Measurements from ENCODE around the gene C11orf58. TPM values are rescaled to one million over a fixed set of nuclear protein-coding genes. Genes with fewer than 3 reads are reported as not detected.

C11orf58 gene
- total and polyA plus RNA-seq, 2 donors from 2014 or later: 113 to 117 TPM

GRCh38 chr11:16795146-16795545 is 56.7 kb downstream of the C11orf58 start:
- H3K9me3 ChIP-seq (ENCODE audit: control insufficient read depth in 2 of 3, insufficient read depth in 1 of 3, low read length in 3 of 3): no peaks in the 10 kb centered on the region
- peaks cover 0 to 44% (median 16%) of the 10 kb centered on the region in 3 donors for H3K36me3 ChIP-seq (ENCODE audit: control insufficient read depth in 2 of 3, insufficient read depth in 3 of 3, low read length in 3 of 3)
- DNase-seq: no peak
- H3K27me3 ChIP-seq (ENCODE audit: control insufficient read depth, insufficient read depth, low read length): no peaks in the 10 kb centered on the region
- no peak overlapping the region for H3K27ac ChIP-seq (ENCODE audit: low read depth in 2 of 2, low read length in 2 of 2)
- no peak for FAIRE-seq
- H3K4me1 ChIP-seq (ENCODE audit: control insufficient read depth in 2 of 3, insufficient read depth in 2 of 3, low read depth in 1 of 3, low read length in 3 of 3): peaks cover 0 to 4% (median 0%) of the 10 kb centered on the region in 3 donors
- no peak overlapping the region for H3K9ac ChIP-seq (ENCODE audit: low read length in 3 of 3)
- intact Hi-C loops (cut with DNase I): no loop called here
- TF ChIP-seq, protein P1, sequence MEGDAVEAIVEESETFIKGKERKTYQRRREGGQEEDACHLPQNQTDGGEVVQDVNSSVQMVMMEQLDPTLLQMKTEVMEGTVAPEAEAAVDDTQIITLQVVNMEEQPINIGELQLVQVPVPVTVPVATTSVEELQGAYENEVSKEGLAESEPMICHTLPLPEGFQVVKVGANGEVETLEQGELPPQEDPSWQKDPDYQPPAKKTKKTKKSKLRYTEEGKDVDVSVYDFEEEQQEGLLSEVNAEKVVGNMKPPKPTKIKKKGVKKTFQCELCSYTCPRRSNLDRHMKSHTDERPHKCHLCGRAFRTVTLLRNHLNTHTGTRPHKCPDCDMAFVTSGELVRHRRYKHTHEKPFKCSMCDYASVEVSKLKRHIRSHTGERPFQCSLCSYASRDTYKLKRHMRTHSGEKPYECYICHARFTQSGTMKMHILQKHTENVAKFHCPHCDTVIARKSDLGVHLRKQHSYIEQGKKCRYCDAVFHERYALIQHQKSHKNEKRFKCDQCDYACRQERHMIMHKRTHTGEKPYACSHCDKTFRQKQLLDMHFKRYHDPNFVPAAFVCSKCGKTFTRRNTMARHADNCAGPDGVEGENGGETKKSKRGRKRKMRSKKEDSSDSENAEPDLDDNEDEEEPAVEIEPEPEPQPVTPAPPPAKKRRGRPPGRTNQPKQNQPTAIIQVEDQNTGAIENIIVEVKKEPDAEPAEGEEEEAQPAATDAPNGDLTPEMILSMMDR (IDR thresholded peaks at IDR 0.05; ENCODE audit: borderline replicate concordance, extremely low read depth, insufficient read depth): no peak
- H3K4me3 ChIP-seq (ENCODE audit: low read length in 3 of 3): no peak overlapping the region

DNA sequence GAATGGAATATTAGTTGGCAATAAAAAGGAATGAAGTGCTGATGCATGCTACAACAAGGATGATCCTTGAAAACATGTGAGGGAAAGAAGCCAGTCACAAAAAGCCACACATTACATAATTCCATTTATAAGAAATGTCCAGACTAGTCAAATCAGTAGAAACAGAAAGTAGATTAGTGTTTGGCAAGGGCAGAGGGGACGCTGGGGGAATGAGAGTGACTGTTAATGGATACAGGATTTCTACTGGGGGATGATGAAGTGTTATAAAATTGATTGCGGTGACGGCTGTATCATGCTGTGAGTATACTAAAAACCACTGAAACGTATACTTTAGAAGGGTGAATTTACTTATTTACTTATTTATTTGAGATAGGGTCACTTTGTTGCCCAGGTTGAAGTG is 57.9 kb downstream of the C11orf58 start:
- Histone ChIP-seq H3K4me3 (ENCODE audit: low read length in 3 of 3) (no peak overlapping the region), H3K27ac (ENCODE audit: low read depth in 2 of 2, low read length in 2 of 2) (no peak overlapping the region), H3K9me3 (ENCODE audit: control insufficient read depth in 2 of 3, insufficient read depth in 1 of 3, low read length in 3 of 3) (no peaks in the 10 kb centered on the region), H3K4me1 (ENCODE audit: control insufficient read depth in 2 of 3, insufficient read depth in 2 of 3, low read depth in 1 of 3, low read length in 3 of 3) (peaks cover 0 to 1% (median 0%) of the 10 kb centered on the region in 3 donors), H3K9ac (ENCODE audit: low read length in 3 of 3) (no peak overlapping the region), H3K36me3 (ENCODE audit: control insufficient read depth in 2 of 3, insufficient read depth in 3 of 3, low read length in 3 of 3) (peaks cover 0 to 40% (median 12%) of the 10 kb centered on the region in 3 donors), H3K27me3 (ENCODE audit: control insufficient read depth, insufficient read depth, low read length) (no peaks in the 10 kb centered on the region)
- no peak for DNase-seq
- TF ChIP-seq, protein P1 (IDR thresholded peaks at IDR 0.05; ENCODE audit: borderline replicate concordance, extremely low read depth, insufficient read depth): no peak
- intact Hi-C loops (cut with DNase I): no loop called here
- FAIRE-seq: no peak

GRCh38 chr11:16797776-16798175 is 59.3 kb downstream of the C11orf58 start:
- Histone ChIP-seq H3K9ac (ENCODE audit: low read length in 3 of 3) (no peak overlapping the region), H3K4me1 (ENCODE audit: control insufficient read depth in 2 of 3, insufficient read depth in 2 of 3, low read depth in 1 of 3, low read length in 3 of 3) (no peaks in the 10 kb centered on the region), H3K36me3 (ENCODE audit: control insufficient read depth in 2 of 3, insufficient read depth in 3 of 3, low read length in 3 of 3) (peaks cover 0 to 36% (median 9%) of the 10 kb centered on the region in 3 donors), H3K27ac (ENCODE audit: low read depth in 2 of 2, low read length in 2 of 2) (no peak overlapping the region), H3K9me3 (ENCODE audit: control insufficient read depth in 2 of 3, insufficient read depth in 1 of 3, low read length in 3 of 3) (no peaks in the 10 kb centered on the region), H3K27me3 (ENCODE audit: control insufficient read depth, insufficient read depth, low read length) (no peaks in the 10 kb centered on the region), H3K4me3 (ENCODE audit: low read length in 3 of 3) (no peak overlapping the region)
- DNase-seq: no peak
- TF ChIP-seq, protein P1 (IDR thresholded peaks at IDR 0.05; ENCODE audit: borderline replicate concordance, extremely low read depth, insufficient read depth): no peak
- FAIRE-seq: no peak
- intact Hi-C loops (cut with DNase I): no loop called here

DNA sequence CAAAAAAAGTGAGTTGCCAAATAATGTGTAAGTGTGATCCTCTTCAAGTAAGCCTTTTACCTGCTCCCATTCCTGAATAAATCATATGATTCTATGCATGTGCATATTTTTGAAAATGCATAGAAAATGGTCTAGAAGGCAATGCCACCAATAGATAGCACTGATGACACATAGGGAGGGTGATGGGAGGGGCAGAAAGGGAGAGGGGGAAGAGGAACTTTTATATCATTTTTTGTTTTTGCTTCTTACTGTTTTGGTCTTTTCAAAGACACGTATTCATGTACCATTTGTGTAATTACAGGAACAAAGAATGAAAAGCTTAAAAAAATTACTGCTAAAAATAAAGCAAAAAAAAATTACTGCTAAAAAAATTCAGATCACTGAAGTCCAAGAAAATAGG is 60.8 kb downstream of the C11orf58 start:
- no peak for FAIRE-seq

More for the DNA sequence above, 60.8 kb downstream of the C11orf58 start:
- H3K9ac ChIP-seq (ENCODE audit: low read length in 3 of 3): no peak overlapping the region
- peaks cover 0 to 33% (median 4%) of the 10 kb centered on the region in 3 donors for H3K36me3 ChIP-seq (ENCODE audit: control insufficient read depth in 2 of 3, insufficient read depth in 3 of 3, low read length in 3 of 3)
- no peak for DNase-seq
- TF ChIP-seq, protein P1 (IDR thresholded peaks at IDR 0.05; ENCODE audit: borderline replicate concordance, extremely low read depth, insufficient read depth): no peak
- H3K4me3 ChIP-seq (ENCODE audit: low read length in 3 of 3): no peak overlapping the region
- intact Hi-C loops (cut with DNase I): no loop called here
- H3K9me3 ChIP-seq (ENCODE audit: control insufficient read depth in 2 of 3, insufficient read depth in 1 of 3, low read length in 3 of 3): no peaks in the 10 kb centered on the region
- H3K4me1 ChIP-seq (ENCODE audit: control insufficient read depth in 2 of 3, insufficient read depth in 2 of 3, low read depth in 1 of 3, low read length in 3 of 3): peaks cover 0 to 2% (median 0%) of the 10 kb centered on the region in 3 donors
- no peak overlapping the region for H3K27ac ChIP-seq (ENCODE audit: low read depth in 2 of 2, low read length in 2 of 2)
- no peaks in the 10 kb centered on the region for H3K27me3 ChIP-seq (ENCODE audit: control insufficient read depth, insufficient read depth, low read length)
